MM.1S (cell line): ENCODE measurements around the gene ACSL1.

Experiments used
- DNase-seq: peaks from one replicate; pipeline ENCODE4 v3.0.0-alpha.2; 2015
- H2AFZ ChIP-seq: fragments of 300-600 bp; sonication (generic); 2 replicates; pipeline ENCODE4 v1.6.0; 2016; ENCODE audit warnings: antibody characterized with exemption, low read length
- H3F3A ChIP-seq: fragments of 300-600 bp; sonication (generic); 2 replicates; pipeline ENCODE4 v1.6.1; 2016; ENCODE audit warnings: mild to moderate bottlenecking, antibody characterized with exemption, low read length, moderate library complexity, mixed read lengths; ENCODE audit not compliant: insufficient read depth
- H3K27ac ChIP-seq: fragments of 300-600 bp; sonication (generic); 2 replicates; pipeline ENCODE4 v1.5.1; 2016; ENCODE audit warnings: mild to moderate bottlenecking, low read length
- H3K27me3 ChIP-seq: fragments of 300-600 bp; sonication (generic); replicated peaks from 2 replicates; pipeline ENCODE4 v1.6.0; 2016; ENCODE audit warnings: low read length; ENCODE audit not compliant: insufficient read depth
- H3K36me3 ChIP-seq: fragments of 300-600 bp; sonication (generic); replicated peaks from 2 replicates; pipeline ENCODE4 v1.6.1; 2016; ENCODE audit warnings: mild to moderate bottlenecking, low read length, mixed read lengths; ENCODE audit not compliant: insufficient read depth
- H3K4me1 ChIP-seq: fragments of 300-600 bp; sonication (generic); 2 replicates; pipeline ENCODE4 v1.6.1; 2016; ENCODE audit warnings: low read length, mixed read lengths
- H3K4me2 ChIP-seq: fragments of 300-600 bp; sonication (generic); 2 replicates; pipeline ENCODE4 v1.6.0; 2016; ENCODE audit warnings: low read depth, low read length
- H3K4me3 ChIP-seq: fragments of 300-600 bp; sonication (generic); 2 replicates; pipeline ENCODE4 v1.5.1; 2016; ENCODE audit warnings: low read length, mixed read lengths
- H3K79me2 ChIP-seq: fragments of 300-600 bp; sonication (generic); 2 replicates; pipeline ENCODE4 v1.6.1; 2016; ENCODE audit warnings: mixed run types, low read length, mixed read lengths
- H3K9ac ChIP-seq: fragments of 300-600 bp; sonication (generic); 2 replicates; pipeline ENCODE4 v1.6.1; 2016; ENCODE audit warnings: low read length, mixed read lengths
- H3K9me2 ChIP-seq: fragments of 300-600 bp; sonication (generic); replicated peaks from 2 replicates; pipeline ENCODE4 v1.6.1; 2016; ENCODE audit warnings: mild to moderate bottlenecking, low read length, mixed read lengths; ENCODE audit not compliant: insufficient read depth
- H3K9me3 ChIP-seq: fragments of 300-600 bp; sonication (generic); replicated peaks from 2 replicates; pipeline ENCODE4 v1.6.1; 2016; ENCODE audit warnings: mild to moderate bottlenecking, low read length, mixed read lengths; ENCODE audit not compliant: insufficient read depth
- H4K20me1 ChIP-seq: fragments of 300-600 bp; sonication (generic); 2 replicates; pipeline ENCODE4 v1.6.1; 2016; ENCODE audit warnings: mild to moderate bottlenecking, low read length, moderate library complexity, mixed read lengths; ENCODE audit not compliant: insufficient read depth
- EZH2 ChIP-seq: fragments of 300-600 bp; sonication (generic); optimal IDR thresholded peaks from 2 replicates; pipeline ENCODE3; 2017; ENCODE audit warnings: low read depth, mild to moderate bottlenecking, antibody characterized with exemption, low read length, mixed read lengths
- EZH2phosphoT487 ChIP-seq: fragments of 300-600 bp; sonication (generic); IDR thresholded peaks from 2 replicates; pipeline ENCODE4 v1.6.1; 2018; ENCODE audit warnings: antibody characterized with exemption, low read length
- TF ChIP-seq, protein P1 (sequence below): fragments of 300-600 bp; sonication (generic); IDR thresholded peaks from 2 replicates; pipeline ENCODE4 v1.5.1; 2016; ENCODE audit warnings: antibody characterized with exemption, low read length, mixed read lengths

Gene ACSL1

DNA sequence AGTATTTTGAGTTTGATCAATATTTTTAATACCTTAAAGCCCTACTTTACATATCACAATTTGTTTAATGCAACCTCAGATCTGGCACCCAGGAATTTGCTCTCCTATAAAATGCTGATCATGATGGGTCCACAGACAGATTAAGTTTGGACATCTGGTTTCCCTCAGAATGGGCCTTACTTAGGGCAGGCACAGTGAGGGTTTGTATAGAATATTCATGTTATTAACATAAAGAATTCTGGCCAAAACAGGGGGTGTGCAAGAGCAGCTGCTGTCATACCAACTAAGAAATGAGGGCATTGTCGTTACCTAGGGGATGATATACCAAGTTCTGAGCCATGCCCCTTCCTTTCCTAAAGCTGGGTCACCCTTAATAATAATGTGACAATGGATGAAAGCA lies 54.4 kb downstream of the ACSL1 start:
- TF ChIP-seq, protein P1, sequence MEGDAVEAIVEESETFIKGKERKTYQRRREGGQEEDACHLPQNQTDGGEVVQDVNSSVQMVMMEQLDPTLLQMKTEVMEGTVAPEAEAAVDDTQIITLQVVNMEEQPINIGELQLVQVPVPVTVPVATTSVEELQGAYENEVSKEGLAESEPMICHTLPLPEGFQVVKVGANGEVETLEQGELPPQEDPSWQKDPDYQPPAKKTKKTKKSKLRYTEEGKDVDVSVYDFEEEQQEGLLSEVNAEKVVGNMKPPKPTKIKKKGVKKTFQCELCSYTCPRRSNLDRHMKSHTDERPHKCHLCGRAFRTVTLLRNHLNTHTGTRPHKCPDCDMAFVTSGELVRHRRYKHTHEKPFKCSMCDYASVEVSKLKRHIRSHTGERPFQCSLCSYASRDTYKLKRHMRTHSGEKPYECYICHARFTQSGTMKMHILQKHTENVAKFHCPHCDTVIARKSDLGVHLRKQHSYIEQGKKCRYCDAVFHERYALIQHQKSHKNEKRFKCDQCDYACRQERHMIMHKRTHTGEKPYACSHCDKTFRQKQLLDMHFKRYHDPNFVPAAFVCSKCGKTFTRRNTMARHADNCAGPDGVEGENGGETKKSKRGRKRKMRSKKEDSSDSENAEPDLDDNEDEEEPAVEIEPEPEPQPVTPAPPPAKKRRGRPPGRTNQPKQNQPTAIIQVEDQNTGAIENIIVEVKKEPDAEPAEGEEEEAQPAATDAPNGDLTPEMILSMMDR = no peak
- TF ChIP-seq EZH2 (no peak), EZH2phosphoT487 (no peak)
- no peak overlapping the region for H3K4me2 ChIP-seq
- no peak overlapping the region for H3K27ac ChIP-seq
- no peak overlapping the region for H2AFZ ChIP-seq
- H3K9ac ChIP-seq = no peak overlapping the region
- no peaks in the 10 kb centered on the region for H3K27me3 ChIP-seq
- H3K4me3 ChIP-seq = no peak overlapping the region
- H3K9me3 ChIP-seq = no peaks in the 10 kb centered on the region
- H3F3A ChIP-seq = no peaks in the 10 kb centered on the region
- no peaks in the 10 kb centered on the region for H3K9me2 ChIP-seq
- no peaks in the 10 kb centered on the region for H3K36me3 ChIP-seq
- H3K79me2 ChIP-seq = no peaks in the 10 kb centered on the region
- no peaks in the 10 kb centered on the region for H3K4me1 ChIP-seq
- no peak for DNase-seq
- no peaks in the 10 kb centered on the region for H4K20me1 ChIP-seq

DNA sequence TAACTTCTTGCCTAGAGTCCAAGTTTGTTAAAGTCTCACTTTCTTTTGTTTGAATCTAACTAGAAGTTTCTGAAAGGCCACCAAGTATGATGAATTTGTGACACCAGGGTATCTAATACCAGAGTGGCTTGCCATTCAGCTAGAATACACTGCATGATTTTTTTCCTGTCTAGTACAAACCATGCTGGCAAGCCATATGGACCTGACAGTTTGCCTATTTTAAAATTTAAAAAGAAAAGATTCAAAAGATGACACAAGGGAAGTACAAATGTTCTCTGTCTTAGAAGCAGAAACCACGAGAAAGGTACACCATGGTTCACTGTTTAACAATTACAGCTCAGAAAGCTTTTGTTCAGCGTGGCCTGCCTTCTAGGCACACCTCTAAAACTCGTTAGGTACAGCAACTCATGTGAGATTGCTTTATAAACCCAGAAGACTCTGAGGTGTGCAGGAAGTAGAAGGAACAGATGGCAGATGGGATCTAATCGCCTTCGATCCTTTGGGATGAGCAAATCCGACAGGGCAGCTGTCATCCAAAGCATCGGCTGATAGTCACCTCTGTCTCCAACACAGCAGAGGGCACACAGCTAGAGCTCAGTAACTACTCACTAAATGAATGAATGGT lies 56.5 kb downstream of the ACSL1 start:
- Histone ChIP-seq H3K27me3 (no peaks in the 10 kb centered on the region), H2AFZ (no peak overlapping the region), H3K27ac (no peak overlapping the region), H3K4me2 (no peak overlapping the region), H4K20me1 (no peaks in the 10 kb centered on the region), H3K4me1 (no peaks in the 10 kb centered on the region), H3K79me2 (no peaks in the 10 kb centered on the region), H3F3A (no peaks in the 10 kb centered on the region), H3K9me2 (no peaks in the 10 kb centered on the region), H3K4me3 (no peak overlapping the region), H3K9me3 (no peaks in the 10 kb centered on the region), H3K36me3 (no peaks in the 10 kb centered on the region), H3K9ac (no peak overlapping the region)
- DNase-seq = no peak
- TF ChIP-seq EZH2 (no peak), EZH2phosphoT487 (no peak)
- TF ChIP-seq, protein P1 = no peak

DNA sequence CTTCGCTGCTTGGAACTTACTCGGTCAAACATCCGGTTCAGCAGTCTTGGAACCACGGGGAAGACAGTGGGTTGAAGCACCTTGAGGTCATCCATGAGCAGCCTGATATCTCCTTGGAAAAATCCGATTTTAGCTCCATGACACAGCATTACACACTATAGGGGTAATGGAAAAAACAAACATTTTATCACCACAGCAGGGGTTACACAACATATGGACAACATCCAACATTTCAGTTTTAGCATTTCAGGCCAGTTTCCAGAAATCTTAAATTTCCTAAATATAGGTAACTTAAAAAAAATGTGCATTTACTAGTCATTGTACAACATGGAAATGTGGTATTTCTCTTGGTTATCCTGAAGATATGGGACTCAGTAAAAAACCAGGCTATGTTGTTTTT lies 57.5 kb downstream of the ACSL1 start:
- no peaks in the 10 kb centered on the region for H3K27me3 ChIP-seq
- TF ChIP-seq EZH2phosphoT487 (no peak), EZH2 (no peak)
- TF ChIP-seq, protein P1 = no peak
- H3K27ac ChIP-seq = no peak overlapping the region
- H3K36me3 ChIP-seq = no peaks in the 10 kb centered on the region
- no peaks in the 10 kb centered on the region for H3K9me3 ChIP-seq
- H3K9ac ChIP-seq = no peak overlapping the region
- H2AFZ ChIP-seq = no peak overlapping the region
- H3K4me2 ChIP-seq = no peak overlapping the region
- H3K9me2 ChIP-seq = no peaks in the 10 kb centered on the region
- H3F3A ChIP-seq = no peaks in the 10 kb centered on the region
- H4K20me1 ChIP-seq = no peaks in the 10 kb centered on the region
- no peak overlapping the region for H3K4me3 ChIP-seq
- no peaks in the 10 kb centered on the region for H3K4me1 ChIP-seq
- DNase-seq = no peak
- no peaks in the 10 kb centered on the region for H3K79me2 ChIP-seq
